Gastrocnemius medialis (tissue), 4 donors: ENCODE results near the gene KDM2B.

ENCODE experiments used
- CTCF ChIP-seq, 5 experiments: fragments of 450-650 bp in 3 of 5; fragments of 200-600 bp in 2 of 5; sonication (generic) in 2 of 5; IDR thresholded peaks in 4 of 5; conservative IDR thresholded peaks in 1 of 5; 1 replicate in 4 of 5; 2 replicates in 1 of 5; pipeline ENCODE4 v1.5.1; 2016 to 2019; ENCODE audit warnings: antibody characterized with exemption in 5 of 5, mild to moderate bottlenecking in 3 of 5, moderate library complexity in 3 of 5
- POLR2A ChIP-seq, 2 donors: fragments of 450-650 bp; IDR thresholded peaks; one replicate each; pipeline ENCODE4 v1.6.1; 2017; ENCODE audit warnings: antibody characterized with exemption in 2 of 2, mild to moderate bottlenecking in 2 of 2, moderate library complexity in 2 of 2

GRCh38 chr12:121505513-121505912, 75.3 kb downstream of the KDM2B start:
- TF ChIP-seq CTCF (IDR thresholded peaks at IDR 0.05 in 4 of 5, conservative IDR thresholded peaks at IDR 0.05 in 1 of 5) (no peak), POLR2A (IDR thresholded peaks at IDR 0.05) (no peak)
